ENCODE results near the gene GBX1.

GBX1 gene

GRCh38 chr7:151121380-151122170, 45.9 kb downstream of the GBX1 start:
- H3K4me3 ChIP-seq (ENCODE audit: low read depth, low read length) = no peak overlapping the region
- DNase-seq (ENCODE audit: low read depth, low spot score) = no peak
- in situ Hi-C loops (cut with HindIII; ENCODE audit: low sequenced_read_pairs) = no loop called here
- no peak for TF ChIP-seq CTCF (IDR thresholded peaks at IDR 0.05; ENCODE audit: low read depth, low read length)

- TF ChIP-seq CTCF (IDR thresholded peaks at IDR 0.05; ENCODE audit: low read depth, low read length) = no peak
- no peak overlapping the region for H3K4me3 ChIP-seq (ENCODE audit: low read depth, low read length)
- in situ Hi-C loops (cut with HindIII; ENCODE audit: low sequenced_read_pairs) = no loop called here
- no peak for DNase-seq (ENCODE audit: low read depth, low spot score)
Measured at GRCh38 chr7:151120896-151121295, 46.6 kb downstream of the GBX1 start.

GRCh38 chr7:151119902-151120301, 47.6 kb downstream of the GBX1 start:
- H3K4me3 ChIP-seq (ENCODE audit: low read depth, low read length) = no peak overlapping the region
- no peak for TF ChIP-seq CTCF (IDR thresholded peaks at IDR 0.05; ENCODE audit: low read depth, low read length)
- DNase-seq (ENCODE audit: low read depth, low spot score) = no peak

GRCh38 chr7:151119055-151119415, 48.5 kb downstream of the GBX1 start:
- in situ Hi-C loops (cut with HindIII; ENCODE audit: low sequenced_read_pairs) = no loop called here
- no peak overlapping the region for H3K4me3 ChIP-seq (ENCODE audit: low read depth, low read length)
- DNase-seq (ENCODE audit: low read depth, low spot score) = no peak
- no peak for TF ChIP-seq CTCF (IDR thresholded peaks at IDR 0.05; ENCODE audit: low read depth, low read length)

More at GRCh38 chr7:151119902-151120301, 47.6 kb downstream of the GBX1 start:
- in situ Hi-C loops (cut with HindIII; ENCODE audit: low sequenced_read_pairs) = no loop called here

- DNase-seq (ENCODE audit: low read depth, low spot score) = no peak
- no peak overlapping the region for H3K4me3 ChIP-seq (ENCODE audit: low read depth, low read length)
- TF ChIP-seq CTCF (IDR thresholded peaks at IDR 0.05; ENCODE audit: low read depth, low read length) = no peak
- in situ Hi-C loops (cut with HindIII; ENCODE audit: low sequenced_read_pairs) = no loop called here
Measured at GRCh38 chr7:151118108-151119054, 49.1 kb downstream of the GBX1 start.

GRCh38 chr7:151117565-151117964, 49.9 kb downstream of the GBX1 start:
- no peak for TF ChIP-seq CTCF (IDR thresholded peaks at IDR 0.05; ENCODE audit: low read depth, low read length)
- no peak for DNase-seq (ENCODE audit: low read depth, low spot score)
- H3K4me3 ChIP-seq (ENCODE audit: low read depth, low read length) = no peak overlapping the region
- in situ Hi-C loops (cut with HindIII; ENCODE audit: low sequenced_read_pairs) = no loop called here

Measured in astrocyte of the spinal cord (primary cell).